ENCODE data around the gene FLYWCH2.

DNA sequence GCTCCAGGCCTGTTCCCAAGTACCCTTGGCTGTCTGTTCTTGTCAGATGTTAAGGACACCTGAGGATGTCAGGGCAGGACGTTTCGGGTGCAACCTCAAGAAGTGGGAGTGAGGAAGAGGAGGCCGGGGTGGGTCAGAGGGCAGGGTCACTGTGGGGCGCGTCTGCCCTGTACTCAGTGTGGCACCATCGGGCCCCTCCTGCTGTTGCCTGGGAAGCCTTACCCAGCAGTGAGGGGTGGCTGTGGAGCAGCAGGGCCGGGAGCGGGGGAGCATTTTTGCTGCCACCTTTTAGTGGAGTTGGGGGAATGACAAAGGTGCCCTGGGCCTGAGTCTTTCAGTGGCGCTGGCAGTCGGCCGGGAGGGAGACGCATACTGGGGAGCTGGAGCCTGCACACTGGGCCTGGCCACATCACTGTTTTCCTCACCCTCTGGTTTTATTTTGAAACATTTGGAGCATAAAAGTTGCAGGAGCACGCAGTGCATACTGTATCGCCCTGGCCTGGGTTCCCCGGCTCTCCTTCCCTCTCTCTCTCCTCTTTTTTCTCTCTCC, 17.6 kb downstream of the FLYWCH2 start:
- TF ChIP-seq, protein P1, sequence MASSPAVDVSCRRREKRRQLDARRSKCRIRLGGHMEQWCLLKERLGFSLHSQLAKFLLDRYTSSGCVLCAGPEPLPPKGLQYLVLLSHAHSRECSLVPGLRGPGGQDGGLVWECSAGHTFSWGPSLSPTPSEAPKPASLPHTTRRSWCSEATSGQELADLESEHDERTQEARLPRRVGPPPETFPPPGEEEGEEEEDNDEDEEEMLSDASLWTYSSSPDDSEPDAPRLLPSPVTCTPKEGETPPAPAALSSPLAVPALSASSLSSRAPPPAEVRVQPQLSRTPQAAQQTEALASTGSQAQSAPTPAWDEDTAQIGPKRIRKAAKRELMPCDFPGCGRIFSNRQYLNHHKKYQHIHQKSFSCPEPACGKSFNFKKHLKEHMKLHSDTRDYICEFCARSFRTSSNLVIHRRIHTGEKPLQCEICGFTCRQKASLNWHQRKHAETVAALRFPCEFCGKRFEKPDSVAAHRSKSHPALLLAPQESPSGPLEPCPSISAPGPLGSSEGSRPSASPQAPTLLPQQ (tag by site-specific recombination; IDR thresholded peaks at IDR 0.05): no peak
- TF ChIP-seq, protein P2, sequence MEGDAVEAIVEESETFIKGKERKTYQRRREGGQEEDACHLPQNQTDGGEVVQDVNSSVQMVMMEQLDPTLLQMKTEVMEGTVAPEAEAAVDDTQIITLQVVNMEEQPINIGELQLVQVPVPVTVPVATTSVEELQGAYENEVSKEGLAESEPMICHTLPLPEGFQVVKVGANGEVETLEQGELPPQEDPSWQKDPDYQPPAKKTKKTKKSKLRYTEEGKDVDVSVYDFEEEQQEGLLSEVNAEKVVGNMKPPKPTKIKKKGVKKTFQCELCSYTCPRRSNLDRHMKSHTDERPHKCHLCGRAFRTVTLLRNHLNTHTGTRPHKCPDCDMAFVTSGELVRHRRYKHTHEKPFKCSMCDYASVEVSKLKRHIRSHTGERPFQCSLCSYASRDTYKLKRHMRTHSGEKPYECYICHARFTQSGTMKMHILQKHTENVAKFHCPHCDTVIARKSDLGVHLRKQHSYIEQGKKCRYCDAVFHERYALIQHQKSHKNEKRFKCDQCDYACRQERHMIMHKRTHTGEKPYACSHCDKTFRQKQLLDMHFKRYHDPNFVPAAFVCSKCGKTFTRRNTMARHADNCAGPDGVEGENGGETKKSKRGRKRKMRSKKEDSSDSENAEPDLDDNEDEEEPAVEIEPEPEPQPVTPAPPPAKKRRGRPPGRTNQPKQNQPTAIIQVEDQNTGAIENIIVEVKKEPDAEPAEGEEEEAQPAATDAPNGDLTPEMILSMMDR (tag by site-specific recombination; IDR thresholded peaks at IDR 0.05): no peak
- TF ChIP-seq, protein P3, sequence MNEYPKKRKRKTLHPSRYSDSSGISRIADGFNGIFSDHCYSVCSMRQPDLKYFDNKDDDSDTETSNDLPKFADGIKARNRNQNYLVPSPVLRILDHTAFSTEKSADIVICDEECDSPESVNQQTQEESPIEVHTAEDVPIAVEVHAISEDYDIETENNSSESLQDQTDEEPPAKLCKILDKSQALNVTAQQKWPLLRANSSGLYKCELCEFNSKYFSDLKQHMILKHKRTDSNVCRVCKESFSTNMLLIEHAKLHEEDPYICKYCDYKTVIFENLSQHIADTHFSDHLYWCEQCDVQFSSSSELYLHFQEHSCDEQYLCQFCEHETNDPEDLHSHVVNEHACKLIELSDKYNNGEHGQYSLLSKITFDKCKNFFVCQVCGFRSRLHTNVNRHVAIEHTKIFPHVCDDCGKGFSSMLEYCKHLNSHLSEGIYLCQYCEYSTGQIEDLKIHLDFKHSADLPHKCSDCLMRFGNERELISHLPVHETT (tag by site-specific recombination; IDR thresholded peaks at IDR 0.05): no peak
- TF ChIP-seq, protein P4, sequence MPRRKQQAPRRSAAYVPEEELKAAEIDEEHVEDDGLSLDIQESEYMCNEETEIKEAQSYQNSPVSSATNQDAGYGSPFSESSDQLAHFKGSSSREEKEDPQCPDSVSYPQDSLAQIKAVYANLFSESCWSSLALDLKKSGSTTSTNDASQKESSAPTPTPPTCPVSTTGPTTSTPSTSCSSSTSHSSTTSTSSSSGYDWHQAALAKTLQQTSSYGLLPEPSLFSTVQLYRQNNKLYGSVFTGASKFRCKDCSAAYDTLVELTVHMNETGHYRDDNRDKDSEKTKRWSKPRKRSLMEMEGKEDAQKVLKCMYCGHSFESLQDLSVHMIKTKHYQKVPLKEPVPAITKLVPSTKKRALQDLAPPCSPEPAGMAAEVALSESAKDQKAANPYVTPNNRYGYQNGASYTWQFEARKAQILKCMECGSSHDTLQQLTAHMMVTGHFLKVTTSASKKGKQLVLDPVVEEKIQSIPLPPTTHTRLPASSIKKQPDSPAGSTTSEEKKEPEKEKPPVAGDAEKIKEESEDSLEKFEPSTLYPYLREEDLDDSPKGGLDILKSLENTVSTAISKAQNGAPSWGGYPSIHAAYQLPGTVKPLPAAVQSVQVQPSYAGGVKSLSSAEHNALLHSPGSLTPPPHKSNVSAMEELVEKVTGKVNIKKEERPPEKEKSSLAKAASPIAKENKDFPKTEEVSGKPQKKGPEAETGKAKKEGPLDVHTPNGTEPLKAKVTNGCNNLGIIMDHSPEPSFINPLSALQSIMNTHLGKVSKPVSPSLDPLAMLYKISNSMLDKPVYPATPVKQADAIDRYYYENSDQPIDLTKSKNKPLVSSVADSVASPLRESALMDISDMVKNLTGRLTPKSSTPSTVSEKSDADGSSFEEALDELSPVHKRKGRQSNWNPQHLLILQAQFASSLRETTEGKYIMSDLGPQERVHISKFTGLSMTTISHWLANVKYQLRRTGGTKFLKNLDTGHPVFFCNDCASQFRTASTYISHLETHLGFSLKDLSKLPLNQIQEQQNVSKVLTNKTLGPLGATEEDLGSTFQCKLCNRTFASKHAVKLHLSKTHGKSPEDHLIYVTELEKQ (tag by site-specific recombination; IDR thresholded peaks at IDR 0.05; ENCODE audit: borderline replicate concordance): no peak
- no peak for TF ChIP-seq YY1 (tag by site-specific recombination; IDR thresholded peaks at IDR 0.05)
- no peak for TF ChIP-seq SP2 (tag by site-specific recombination; IDR thresholded peaks at IDR 0.05)
- TF ChIP-seq, protein P5, sequence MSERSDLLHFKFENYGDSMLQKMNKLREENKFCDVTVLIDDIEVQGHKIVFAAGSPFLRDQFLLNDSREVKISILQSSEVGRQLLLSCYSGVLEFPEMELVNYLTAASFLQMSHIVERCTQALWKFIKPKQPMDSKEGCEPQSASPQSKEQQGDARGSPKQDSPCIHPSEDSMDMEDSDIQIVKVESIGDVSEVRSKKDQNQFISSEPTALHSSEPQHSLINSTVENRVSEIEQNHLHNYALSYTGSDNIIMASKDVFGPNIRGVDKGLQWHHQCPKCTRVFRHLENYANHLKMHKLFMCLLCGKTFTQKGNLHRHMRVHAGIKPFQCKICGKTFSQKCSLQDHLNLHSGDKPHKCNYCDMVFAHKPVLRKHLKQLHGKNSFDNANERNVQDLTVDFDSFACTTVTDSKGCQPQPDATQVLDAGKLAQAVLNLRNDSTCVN (tag by site-specific recombination; optimal IDR thresholded peaks at IDR 0.05): no peak
- TF ChIP-seq ZBTB8A (tag by site-specific recombination; IDR thresholded peaks at IDR 0.05): no peak

Data from HEK293 (cell line).